Neuronal stem cell (in vitro differentiated cells): ENCODE measurements around the gene SEC23IP.

Source experiments
- DNase-seq: peaks from one replicate; pipeline ENCODE4 v3.0.0-alpha.2; 2013; ENCODE audit warnings: low spot score
- H2AFZ ChIP-seq: one replicate; pipeline ENCODE4 v1.6.1; 2013; ENCODE audit warnings: mild to moderate bottlenecking, low read length, inconsistent platforms
- H2AK5ac ChIP-seq: 2 replicates; pipeline ENCODE4 v1.6.1; 2013; ENCODE audit warnings: low read depth, mild to moderate bottlenecking, inconsistent platforms, low read length, moderate library complexity, mixed read lengths
- H2BK120ac ChIP-seq: 2 replicates; pipeline ENCODE4 v1.6.1; 2013; ENCODE audit warnings: low read depth, mild to moderate bottlenecking, inconsistent platforms, low read length, moderate library complexity, mixed read lengths
- H2BK12ac ChIP-seq: one replicate; pipeline ENCODE4 v1.6.1; 2013; ENCODE audit warnings: low read length, inconsistent platforms
- H2BK15ac ChIP-seq: 2 replicates; pipeline ENCODE4 v1.6.1; 2013; ENCODE audit warnings: mild to moderate bottlenecking, low read length, inconsistent platforms, mixed read lengths
- H2BK5ac ChIP-seq: one replicate; pipeline ENCODE4 v1.6.1; 2013; ENCODE audit warnings: inconsistent platforms, mild to moderate bottlenecking, low read length, moderate library complexity
- H3K14ac ChIP-seq: one replicate; pipeline ENCODE4 v1.6.1; 2013; ENCODE audit warnings: low read length, inconsistent platforms
- H3K18ac ChIP-seq: 2 replicates; pipeline ENCODE4 v1.6.1; 2013; ENCODE audit warnings: low read length, inconsistent platforms
- H3K23ac ChIP-seq: 2 replicates; pipeline ENCODE4 v1.6.1; 2013; ENCODE audit warnings: low read depth, mild to moderate bottlenecking, mixed read lengths, low read length, inconsistent platforms; ENCODE audit not compliant: poor library complexity
- H3K27ac ChIP-seq: replicated peaks from 3 replicates; pipeline ENCODE4 v1.5.1; 2013; ENCODE audit warnings: low read length, inconsistent platforms
- H3K27me3 ChIP-seq, 3 experiments: 2 replicates each; pipeline ENCODE4 v1.6.1; 2013; ENCODE audit warnings: low read length in 3 of 3, mild to moderate bottlenecking in 2 of 3, inconsistent platforms in 1 of 3, low read depth in 1 of 3, mixed read lengths in 1 of 3, moderate library complexity in 1 of 3; ENCODE audit not compliant: control insufficient read depth in 3 of 3, insufficient read depth in 3 of 3
- H3K36me3 ChIP-seq, 2 donors: replicated peaks in 1 of 2; 2 replicates each; pipeline ENCODE4 v1.6.1; 2013; ENCODE audit warnings: low read length in 2 of 2; ENCODE audit not compliant: control insufficient read depth in 2 of 2, insufficient read depth in 2 of 2
- H3K4ac ChIP-seq: 2 replicates; pipeline ENCODE4 v1.6.1; 2013; ENCODE audit warnings: inconsistent platforms, mild to moderate bottlenecking, low read length, moderate library complexity
- H3K4me1 ChIP-seq, 2 donors: 1 replicate in 1 of 2; 2 replicates in 1 of 2; pipeline ENCODE4 v1.6.1; 2013; ENCODE audit warnings: low read length in 2 of 2, low read depth in 1 of 2; ENCODE audit not compliant: control insufficient read depth in 2 of 2, insufficient read depth in 1 of 2
- H3K4me2 ChIP-seq: one replicate; pipeline ENCODE4 v1.6.1; 2013; ENCODE audit warnings: mild to moderate bottlenecking, low read length, inconsistent platforms; ENCODE audit not compliant: insufficient read depth, poor library complexity, severe bottlenecking
- H3K4me3 ChIP-seq, 2 donors: 2 replicates each; pipeline ENCODE4 v1.5.1; 2013; ENCODE audit warnings: low read length in 2 of 2, mild to moderate bottlenecking in 2 of 2, inconsistent platforms in 1 of 2, moderate library complexity in 1 of 2
- H3K79me1 ChIP-seq: one replicate; pipeline ENCODE4 v1.6.1; 2013; ENCODE audit warnings: low read depth, mild to moderate bottlenecking, inconsistent platforms, low read length, moderate library complexity
- H3K9ac ChIP-seq: one replicate; pipeline ENCODE4 v1.6.1; 2013; ENCODE audit warnings: mild to moderate bottlenecking, low read depth, low read length, inconsistent platforms; ENCODE audit not compliant: poor library complexity
- H3K9me3 ChIP-seq, 2 donors: replicated peaks in 1 of 2; 2 replicates each; pipeline versions ENCODE3 to v1.6.1; 2013; ENCODE audit warnings: low read length in 2 of 2, mild to moderate bottlenecking in 2 of 2, inconsistent platforms in 1 of 2, low read depth in 1 of 2, mixed read lengths in 1 of 2, moderate library complexity in 1 of 2; ENCODE audit not compliant: control insufficient read depth in 2 of 2, insufficient read depth in 1 of 2
- H4K8ac ChIP-seq: one replicate; pipeline ENCODE4 v1.6.1; 2013; ENCODE audit warnings: low read depth, mild to moderate bottlenecking, inconsistent platforms, low read length, moderate library complexity
- H4K91ac ChIP-seq: one replicate; pipeline ENCODE4 v1.6.1; 2013; ENCODE audit warnings: low read length, low read depth, mild to moderate bottlenecking, inconsistent platforms; ENCODE audit not compliant: poor library complexity
- WGBS, 2 donors: extraction: QIAGEN DNeasy Blood & Tissue Kit; methylation state at CpG; one replicate each; pipeline ENCODE4 v1.1.7; 2013; ENCODE audit warnings: missing lambda C conversion rate in 2 of 2, mixed read lengths in 1 of 2; ENCODE audit not compliant: insufficient read length in 2 of 2, insufficient replicate concordance in 1 of 2; ENCODE audit errors: extremely low coverage in 2 of 2; 5-methylcytosine and 5-hydroxymethylcytosine counted together

SEC23IP gene

GRCh38 chr10:119933179-119933578 lies 40.6 kb downstream of the SEC23IP start:
- H2BK5ac ChIP-seq: no peak overlapping the region
- H2AFZ ChIP-seq: no peak overlapping the region
- H2BK120ac ChIP-seq: no peak overlapping the region
- no peak overlapping the region for H3K27ac ChIP-seq
- H3K4me2 ChIP-seq: no peak overlapping the region
- no peak overlapping the region for H2BK12ac ChIP-seq
- no peaks in the 10 kb centered on the region for H3K27me3 ChIP-seq
- peaks cover 8 to 87% of the 10 kb centered on the region in 2 donors for H3K36me3 ChIP-seq
- no peak overlapping the region for H2BK15ac ChIP-seq
- peak; percentile 54 for DNase-seq
- no peak overlapping the region for H4K8ac ChIP-seq
- no peaks in the 10 kb centered on the region for H3K79me1 ChIP-seq
- WGBS, 2 donors: no CpG with 5 or more reads among the region's 3 CpGs
- no peak overlapping the region for H3K9ac ChIP-seq
- no peak overlapping the region for H3K4ac ChIP-seq
- no peaks in the 10 kb centered on the region for H3K9me3 ChIP-seq
- no peak overlapping the region for H3K14ac ChIP-seq
- H4K91ac ChIP-seq: no peak overlapping the region
- no peak overlapping the region for H3K4me3 ChIP-seq
- H3K4me1 ChIP-seq: peaks cover 0 to 9% of the 10 kb centered on the region in 2 donors
- H3K23ac ChIP-seq: no peak overlapping the region
- no peak overlapping the region for H2AK5ac ChIP-seq
- no peak overlapping the region for H3K18ac ChIP-seq

DNA sequence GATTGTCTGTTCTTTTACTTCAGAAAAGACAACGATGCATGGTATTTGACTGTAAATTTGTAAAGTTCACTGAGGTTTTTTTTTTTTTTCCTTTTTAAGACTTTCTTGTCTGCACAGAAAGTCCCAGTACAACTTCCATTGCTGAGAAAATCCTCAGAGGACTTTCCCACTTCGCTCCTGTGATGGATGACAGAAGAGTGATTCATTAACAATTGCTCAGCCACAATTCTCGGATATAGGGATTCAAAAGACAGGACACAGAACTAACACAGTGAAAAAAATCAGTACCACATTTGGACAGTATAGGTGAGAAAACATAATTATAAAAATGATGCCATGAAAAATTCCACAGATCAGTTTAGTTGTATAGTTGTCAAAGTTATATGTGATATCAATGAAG lies 48.0 kb downstream of the SEC23IP start:
- H3K27me3 ChIP-seq: no peaks in the 10 kb centered on the region
- no peak overlapping the region for H4K91ac ChIP-seq
- H3K23ac ChIP-seq: no peak overlapping the region
- H3K36me3 ChIP-seq: peaks cover 15 to 81% of the 10 kb centered on the region in 2 donors
- no peak overlapping the region for H2BK120ac ChIP-seq
- no peaks in the 10 kb centered on the region for H3K4me1 ChIP-seq
- H3K9ac ChIP-seq: no peak overlapping the region
- no peaks in the 10 kb centered on the region for H3K79me1 ChIP-seq
- H3K4ac ChIP-seq: no peak overlapping the region
- H3K9me3 ChIP-seq: no peaks in the 10 kb centered on the region
- H3K4me3 ChIP-seq: no peak overlapping the region
- no peak overlapping the region for H2BK12ac ChIP-seq
- H3K18ac ChIP-seq: no peak overlapping the region
- no peak overlapping the region for H2AFZ ChIP-seq
- no peak overlapping the region for H2AK5ac ChIP-seq
- H3K27ac ChIP-seq: no peak overlapping the region
- H2BK15ac ChIP-seq: no peak overlapping the region
- DNase-seq: no peak
- WGBS, 2 donors: no CpG with 5 or more reads among the region's 3 CpGs
- H2BK5ac ChIP-seq: no peak overlapping the region
- H4K8ac ChIP-seq: no peak overlapping the region
- H3K4me2 ChIP-seq: no peak overlapping the region
- no peak overlapping the region for H3K14ac ChIP-seq

DNA sequence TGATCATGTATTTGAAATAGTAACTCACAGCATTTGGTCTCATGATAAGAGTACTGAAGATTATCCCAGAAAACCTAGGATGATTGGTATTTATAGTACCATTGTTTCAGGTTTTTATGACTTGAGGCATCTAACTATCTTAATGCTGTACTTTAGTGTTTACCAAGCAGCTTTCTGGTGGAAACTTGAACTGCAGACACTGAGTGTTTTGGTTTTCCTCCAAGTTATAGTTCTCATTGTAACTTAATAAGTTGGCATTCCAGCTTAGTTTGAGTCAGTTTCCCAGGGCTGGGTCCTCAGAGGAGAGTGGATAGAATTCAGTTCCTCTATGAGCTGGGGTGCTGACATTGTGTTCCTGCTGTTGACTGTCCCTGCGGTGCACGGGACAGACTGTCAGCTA lies 50.4 kb downstream of the SEC23IP start:
- no peak overlapping the region for H2AFZ ChIP-seq
- H3K27me3 ChIP-seq: no peaks in the 10 kb centered on the region
- H2BK120ac ChIP-seq: no peak overlapping the region
- no peak overlapping the region for H3K4ac ChIP-seq
- no peak overlapping the region for H2AK5ac ChIP-seq
- no CpG with 5 or more reads among the region's 2 CpGs for WGBS, 2 donors
- H2BK12ac ChIP-seq: no peak overlapping the region
- H3K14ac ChIP-seq: no peak overlapping the region
- H3K27ac ChIP-seq: no peak overlapping the region
- H3K4me3 ChIP-seq: no peak overlapping the region
- no peaks in the 10 kb centered on the region for H3K4me1 ChIP-seq
- no peak overlapping the region for H3K4me2 ChIP-seq
- no peak overlapping the region for H2BK5ac ChIP-seq
- H3K79me1 ChIP-seq: no peaks in the 10 kb centered on the region
- no peak overlapping the region for H3K23ac ChIP-seq
- H2BK15ac ChIP-seq: no peak overlapping the region
- no peak overlapping the region for H4K8ac ChIP-seq
- no peak overlapping the region for H3K18ac ChIP-seq
- H4K91ac ChIP-seq: no peak overlapping the region
- no peaks in the 10 kb centered on the region for H3K9me3 ChIP-seq
- no peak for DNase-seq
- H3K9ac ChIP-seq: no peak overlapping the region
- peaks cover 12 to 63% of the 10 kb centered on the region in 2 donors for H3K36me3 ChIP-seq

- no peak overlapping the region for H3K18ac ChIP-seq
- H2AK5ac ChIP-seq: no peak overlapping the region
- H3K9ac ChIP-seq: no peak overlapping the region
- H3K79me1 ChIP-seq: no peaks in the 10 kb centered on the region
- H3K4ac ChIP-seq: no peak overlapping the region
- H3K27me3 ChIP-seq: no peaks in the 10 kb centered on the region
- no peak overlapping the region for H2BK15ac ChIP-seq
- H2BK120ac ChIP-seq: no peak overlapping the region
- no peak overlapping the region for H4K8ac ChIP-seq
- H2BK12ac ChIP-seq: no peak overlapping the region
- no peak overlapping the region for H2BK5ac ChIP-seq
- H3K4me2 ChIP-seq: no peak overlapping the region
- peaks cover 12 to 42% of the 10 kb centered on the region in 2 donors for H3K36me3 ChIP-seq
- WGBS, 2 donors: no CpG with 5 or more reads among the region's 3 CpGs
- DNase-seq: no peak
- H4K91ac ChIP-seq: no peak overlapping the region
- no peak overlapping the region for H3K4me3 ChIP-seq
- no peak overlapping the region for H3K27ac ChIP-seq
- no peaks in the 10 kb centered on the region for H3K9me3 ChIP-seq
- H3K4me1 ChIP-seq: no peaks in the 10 kb centered on the region
- H2AFZ ChIP-seq: no peak overlapping the region
- no peak overlapping the region for H3K14ac ChIP-seq
- no peak overlapping the region for H3K23ac ChIP-seq
These were observed 53.3 kb downstream of the SEC23IP start for GRCh38 chr10:119945805-119946204.
